ACHN (cell line): ENCODE measurements around the gene MYOT.

Experiments used
- DNase-seq: peaks from one replicate; pipeline ENCODE4 v3.0.0-alpha.2; 2015
- in situ Hi-C: cut with HindIII; loops from 2 replicates; pipeline ENCODE4 v1.10.0; 2017; ENCODE audit warnings: low sequenced_read_pairs, low pct_ligation_motif_present, low pct_unique_long_range_greater_than_20kb

Gene MYOT

GRCh38 chr5:137867664-137868063 lies at the start of gene MYOT:
TSS of gene MYOT (plus strand) at chr5:137867860. CDS start at chr5:137870652, 2,792 bp downstream.
- DNase-seq = no peak
- in situ Hi-C loops = no loop called here

GRCh38 chr5:137819766-137820165 lies 47.9 kb upstream of the MYOT start:
- in situ Hi-C loops = no loop called here
- DNase-seq = no peak

GRCh38 chr5:137822158-137822764 lies 45.4 kb upstream of the MYOT start:
- peak; percentile 60 for DNase-seq
- in situ Hi-C loops = no loop called here

GRCh38 chr5:137822984-137823383 lies 44.7 kb upstream of the MYOT start:
- in situ Hi-C loops = no loop called here
- no peak for DNase-seq

- in situ Hi-C loops = no loop called here
- DNase-seq = no peak
These were observed 42.5 kb upstream of the MYOT start for GRCh38 chr5:137825165-137825564.

- in situ Hi-C loops = no loop called here
These were observed 41.6 kb upstream of the MYOT start for GRCh38 chr5:137826067-137826466.

GRCh38 chr5:137828180-137828579 lies 39.5 kb upstream of the MYOT start:
- no peak for DNase-seq
- in situ Hi-C loops = no loop called here

More at GRCh38 chr5:137826067-137826466, 41.6 kb upstream of the MYOT start:
- DNase-seq = no peak

GRCh38 chr5:137828664-137829063 lies 39.0 kb upstream of the MYOT start:
- no peak for DNase-seq
- in situ Hi-C loops = no loop called here

GRCh38 chr5:137831105-137831504 lies 36.6 kb upstream of the MYOT start:
- DNase-seq = no peak
- in situ Hi-C loops = no loop called here

- in situ Hi-C loops = no loop called here
- no peak for DNase-seq
These were observed 36.1 kb upstream of the MYOT start for GRCh38 chr5:137831526-137831925.

GRCh38 chr5:137832416-137832815 lies 35.2 kb upstream of the MYOT start:
- DNase-seq = no peak
- in situ Hi-C loops = no loop called here

GRCh38 chr5:137833463-137833862 lies 34.2 kb upstream of the MYOT start:
- in situ Hi-C loops = no loop called here

GRCh38 chr5:137834498-137835049 lies 33.1 kb upstream of the MYOT start:
- in situ Hi-C loops = no loop called here

More at GRCh38 chr5:137833463-137833862, 34.2 kb upstream of the MYOT start:
- DNase-seq = no peak

GRCh38 chr5:137836298-137836697 lies 31.4 kb upstream of the MYOT start:
- in situ Hi-C loops = no loop called here
- DNase-seq = no peak

More at GRCh38 chr5:137834498-137835049, 33.1 kb upstream of the MYOT start:
- no peak for DNase-seq

- no peak for DNase-seq
- in situ Hi-C loops = no loop called here
These were observed 30.7 kb upstream of the MYOT start for GRCh38 chr5:137836997-137837396.

- in situ Hi-C loops = no loop called here
- DNase-seq = no peak
These were observed 29.9 kb upstream of the MYOT start for GRCh38 chr5:137837491-137838394.

- in situ Hi-C loops = no loop called here
- DNase-seq = no peak
These were observed 28.7 kb upstream of the MYOT start for GRCh38 chr5:137838976-137839375.

GRCh38 chr5:137842296-137842695 lies 25.4 kb upstream of the MYOT start:
- in situ Hi-C loops = no loop called here
- DNase-seq = no peak

- in situ Hi-C loops = no loop called here
These were observed 23.9 kb upstream of the MYOT start for GRCh38 chr5:137843676-137844299.

More at GRCh38 chr5:137843676-137844299, 23.9 kb upstream of the MYOT start:
- DNase-seq = no peak
